Measurements from ENCODE around the gene ADAM17. TPM values are rescaled to one million over a fixed set of nuclear protein-coding genes. Genes with fewer than 3 reads are reported as not detected.

Gene ADAM17
- total RNA-seq, 1 donor from 2014 or later: 28.1 TPM

DNA sequence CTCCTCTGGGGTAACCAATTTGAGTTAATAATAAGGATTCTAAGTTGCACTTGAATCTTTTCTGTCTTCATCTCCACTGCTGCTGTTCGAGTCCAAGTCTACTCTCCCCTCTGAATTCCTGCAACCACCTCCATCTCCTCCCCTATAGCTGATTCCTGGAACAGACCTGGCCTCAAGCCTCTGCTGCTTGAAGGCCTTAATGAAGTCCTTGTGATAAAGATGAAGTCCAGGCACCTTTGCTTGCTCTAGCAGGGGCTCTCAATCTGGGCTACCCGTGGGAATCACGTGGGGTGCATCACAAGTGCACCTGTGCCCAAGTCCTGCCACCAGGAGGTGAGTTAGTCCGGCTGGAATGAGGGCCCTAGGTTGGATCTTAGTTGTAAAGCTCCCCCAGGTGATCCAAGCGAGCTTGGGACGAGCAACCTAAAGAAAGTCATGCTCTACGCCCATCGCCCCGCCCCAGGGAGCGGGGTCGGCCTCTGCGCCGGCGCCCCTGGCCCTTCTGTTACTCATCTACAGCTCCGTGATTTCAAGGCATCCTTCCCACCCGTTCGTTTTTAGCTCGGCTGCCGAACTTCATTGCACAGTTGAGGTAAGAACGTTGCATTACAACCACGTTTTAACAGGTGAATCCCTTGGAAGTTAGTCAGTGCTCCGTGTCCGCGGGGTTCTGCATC lies 82.2 kb downstream of the ADAM17 start:
- DNase-seq (ENCODE audit: low read depth): no peak
- H3K4me3 ChIP-seq (ENCODE audit: low read depth, low read length): peak overlapping the region; percentile 71
- TF ChIP-seq, protein P1, sequence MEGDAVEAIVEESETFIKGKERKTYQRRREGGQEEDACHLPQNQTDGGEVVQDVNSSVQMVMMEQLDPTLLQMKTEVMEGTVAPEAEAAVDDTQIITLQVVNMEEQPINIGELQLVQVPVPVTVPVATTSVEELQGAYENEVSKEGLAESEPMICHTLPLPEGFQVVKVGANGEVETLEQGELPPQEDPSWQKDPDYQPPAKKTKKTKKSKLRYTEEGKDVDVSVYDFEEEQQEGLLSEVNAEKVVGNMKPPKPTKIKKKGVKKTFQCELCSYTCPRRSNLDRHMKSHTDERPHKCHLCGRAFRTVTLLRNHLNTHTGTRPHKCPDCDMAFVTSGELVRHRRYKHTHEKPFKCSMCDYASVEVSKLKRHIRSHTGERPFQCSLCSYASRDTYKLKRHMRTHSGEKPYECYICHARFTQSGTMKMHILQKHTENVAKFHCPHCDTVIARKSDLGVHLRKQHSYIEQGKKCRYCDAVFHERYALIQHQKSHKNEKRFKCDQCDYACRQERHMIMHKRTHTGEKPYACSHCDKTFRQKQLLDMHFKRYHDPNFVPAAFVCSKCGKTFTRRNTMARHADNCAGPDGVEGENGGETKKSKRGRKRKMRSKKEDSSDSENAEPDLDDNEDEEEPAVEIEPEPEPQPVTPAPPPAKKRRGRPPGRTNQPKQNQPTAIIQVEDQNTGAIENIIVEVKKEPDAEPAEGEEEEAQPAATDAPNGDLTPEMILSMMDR (conservative IDR thresholded peaks at IDR 0.05; ENCODE audit: low read depth, low read length): peak; percentile 40

DNA sequence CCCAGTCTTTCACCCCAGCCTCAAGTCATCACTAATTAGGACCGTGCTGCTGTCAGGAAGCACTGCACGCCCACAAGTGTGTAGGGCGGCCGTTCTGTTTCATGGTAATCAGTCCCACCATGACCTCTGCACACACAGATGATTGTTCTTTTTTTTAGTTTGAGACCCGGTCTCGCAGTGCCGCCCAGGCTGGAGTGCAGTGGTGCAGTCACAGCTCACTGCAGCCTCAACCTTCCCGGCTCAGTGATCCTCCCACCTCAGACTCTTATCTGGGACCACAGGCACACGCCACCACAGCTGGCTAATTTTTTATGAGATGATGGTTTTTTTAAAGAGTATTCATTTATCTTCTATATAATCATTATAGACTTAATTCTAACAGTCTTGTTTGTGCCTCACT lies 83.1 kb downstream of the ADAM17 start:
- TF ChIP-seq, protein P1 (conservative IDR thresholded peaks at IDR 0.05; ENCODE audit: low read depth, low read length): no peak
- H3K4me3 ChIP-seq (ENCODE audit: low read depth, low read length): no peak overlapping the region
- no peak for DNase-seq (ENCODE audit: low read depth)

DNA sequence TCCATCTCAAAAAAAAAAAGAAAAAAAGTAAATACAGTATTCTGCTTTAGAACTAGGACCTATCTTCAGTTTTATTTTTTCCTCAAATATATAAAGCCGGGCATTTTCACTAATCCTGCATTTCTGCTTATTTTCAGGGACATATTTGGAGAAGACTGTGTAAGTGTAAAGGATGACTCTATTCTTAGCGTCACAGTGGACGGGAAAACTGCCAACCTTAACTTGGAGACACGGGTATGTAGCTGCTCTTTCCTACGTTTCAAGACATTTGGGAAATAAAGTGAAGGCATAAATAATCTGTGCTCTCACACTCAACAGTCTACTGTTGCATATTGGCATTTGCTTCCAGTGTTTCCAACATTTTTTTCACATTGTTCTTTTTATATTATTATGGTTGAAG lies 84.4 kb downstream of the ADAM17 start:
- no peak for DNase-seq (ENCODE audit: low read depth)
- TF ChIP-seq, protein P1 (conservative IDR thresholded peaks at IDR 0.05; ENCODE audit: low read depth, low read length): no peak
- H3K4me3 ChIP-seq (ENCODE audit: low read depth, low read length): no peak overlapping the region

DNA sequence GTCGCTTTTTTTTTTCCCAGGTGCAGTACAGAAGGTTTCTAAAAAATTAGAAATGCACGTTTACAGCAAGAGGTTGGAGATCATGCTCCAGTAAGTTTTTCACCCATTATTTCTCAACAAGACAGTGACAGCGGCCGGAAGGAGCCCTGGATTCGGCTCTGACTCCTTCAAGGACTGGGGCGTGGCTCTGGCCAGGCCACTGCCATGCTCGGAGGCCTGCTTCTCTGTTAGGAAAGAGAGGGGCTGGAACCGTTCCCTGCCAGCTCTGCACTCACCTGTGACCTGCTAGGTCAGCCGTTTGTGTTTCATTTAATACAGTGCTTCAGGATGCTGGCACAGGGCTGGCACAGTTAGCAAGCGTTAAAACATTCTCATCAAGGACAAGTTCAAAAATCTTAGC lies 87.9 kb downstream of the ADAM17 start:
- H3K4me3 ChIP-seq (ENCODE audit: low read depth, low read length): no peak overlapping the region
- DNase-seq (ENCODE audit: low read depth): peak; percentile 42
- TF ChIP-seq, protein P1 (conservative IDR thresholded peaks at IDR 0.05; ENCODE audit: low read depth, low read length): no peak

DNA sequence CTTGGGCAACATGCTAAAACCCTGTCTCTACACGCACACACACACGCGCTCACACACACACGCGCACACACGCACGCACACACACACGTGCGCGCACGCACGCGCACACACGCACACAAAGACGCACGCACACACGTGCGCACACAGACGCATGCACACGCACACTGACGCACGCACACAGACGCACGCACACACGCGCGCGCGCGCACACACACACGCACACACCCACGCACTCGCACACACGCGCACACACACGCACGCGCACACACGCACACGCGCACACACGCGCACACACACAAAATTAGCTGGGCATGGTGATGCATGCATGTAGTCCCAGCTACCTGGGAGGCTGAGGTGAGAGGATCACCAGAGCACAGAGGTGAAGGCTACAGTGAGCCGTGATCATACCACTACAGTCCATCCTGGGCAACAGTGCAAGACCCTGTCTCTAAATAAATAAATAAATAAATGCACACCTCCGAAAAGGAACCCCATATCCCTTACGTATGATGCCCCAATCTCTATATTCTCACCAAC lies 89.4 kb downstream of the ADAM17 start:
- no peak for DNase-seq (ENCODE audit: low read depth)
- TF ChIP-seq, protein P1 (conservative IDR thresholded peaks at IDR 0.05; ENCODE audit: low read depth, low read length): no peak
- H3K4me3 ChIP-seq (ENCODE audit: low read depth, low read length): no peak overlapping the region

DNA sequence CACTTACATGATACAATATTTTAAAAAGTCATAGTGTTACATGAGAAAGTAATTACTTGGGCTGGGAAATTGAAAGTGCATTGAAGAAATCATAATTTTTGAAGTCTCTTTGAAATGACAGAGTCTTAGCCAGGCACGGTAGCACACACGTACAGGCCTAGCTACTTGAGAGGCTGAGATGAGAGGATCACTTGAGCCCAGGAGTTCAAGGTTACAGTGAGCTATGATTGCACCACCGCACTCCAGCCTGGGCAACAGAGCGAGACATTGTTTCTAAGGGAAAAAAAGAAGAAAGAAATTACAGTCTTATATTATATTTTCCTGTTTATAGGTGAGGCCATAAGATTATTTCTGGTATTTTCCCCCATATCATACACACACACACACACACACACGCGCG lies 90.5 kb downstream of the ADAM17 start:
- H3K4me3 ChIP-seq (ENCODE audit: low read depth, low read length): no peak overlapping the region
- DNase-seq (ENCODE audit: low read depth): no peak
- TF ChIP-seq, protein P1 (conservative IDR thresholded peaks at IDR 0.05; ENCODE audit: low read depth, low read length): no peak

DNA sequence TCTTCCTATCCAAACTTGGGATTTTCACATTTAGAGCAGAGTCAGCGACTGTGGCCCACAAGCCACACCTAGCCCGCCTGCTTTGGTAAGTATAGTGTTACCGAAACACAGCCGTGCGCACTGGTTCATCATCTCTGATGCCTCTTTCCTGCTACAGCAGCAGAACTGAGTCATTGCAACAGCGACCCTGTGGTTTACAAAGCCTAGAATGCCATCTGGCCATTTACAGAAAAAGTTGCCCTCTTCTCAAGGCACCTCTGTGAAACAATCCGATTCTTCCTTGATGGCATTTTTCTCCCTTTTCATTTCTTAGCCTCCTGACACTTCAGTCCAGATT lies 92.0 kb downstream of the ADAM17 start:
- DNase-seq (ENCODE audit: low read depth): no peak
- TF ChIP-seq, protein P1 (conservative IDR thresholded peaks at IDR 0.05; ENCODE audit: low read depth, low read length): no peak
- H3K4me3 ChIP-seq (ENCODE audit: low read depth, low read length): no peak overlapping the region
